Coronary artery (tissue), 2 donors: Measurements from ENCODE around the gene CD7.
"Not testable (repeated sequence)": the region's sequence is repeated elsewhere in the genome, so short reads cannot be mapped to it uniquely, and the experiment has no call there.

Experiments
- DNase-seq: peaks from one replicate; pipeline ENCODE4 v3.0.0-alpha.2; 2017; ENCODE audit warnings: low spot score
- H3K27ac ChIP-seq, 2 donors: fragments of 200-600 bp; sonication (generic); one replicate each; pipeline ENCODE4 v1.5.1; 2016 to 2019
- H3K4me3 ChIP-seq: fragments of 200-600 bp; sonication (generic); 2 replicates; pipeline ENCODE4 v1.5.1; 2016; ENCODE audit warnings: mild to moderate bottlenecking, moderate library complexity
- CTCF ChIP-seq: fragments of 200-600 bp; sonication (generic); IDR thresholded peaks from one replicate; pipeline ENCODE4 v1.5.1; 2019; ENCODE audit warnings: antibody characterized with exemption

Gene CD7

GRCh38 chr17:82317394-82318168 lies at the start of gene CD7:
Gene CD7 (minus strand): TSS chr17:82317608. CDS start chr17:82317495, 113 bp downstream.
- no peak for TF ChIP-seq CTCF
- no peak for DNase-seq
- Histone ChIP-seq H3K27ac (no peak within 1 kb of the TSS), H3K4me3 (no peak within 1 kb of the TSS)

GRCh38 chr17:82366749-82367148 lies 49.3 kb upstream of the CD7 start:
- no peak for TF ChIP-seq CTCF
- no peak for DNase-seq
- no peak overlapping the region for H3K4me3 ChIP-seq
- no peak overlapping the region for H3K27ac ChIP-seq

GRCh38 chr17:82365606-82366295 lies 48.3 kb upstream of the CD7 start:
- DNase-seq: no peak
- no peak for TF ChIP-seq CTCF
- no peak overlapping the region for H3K4me3 ChIP-seq
- no peak overlapping the region for H3K27ac ChIP-seq

GRCh38 chr17:82361885-82362633 lies 44.7 kb upstream of the CD7 start:
- no peak for DNase-seq
- H3K27ac ChIP-seq: no peak overlapping the region

GRCh38 chr17:82359451-82360074 lies 42.2 kb upstream of the CD7 start:
- H3K27ac ChIP-seq, DNase-seq, H3K4me3 ChIP-seq: not testable (repeated sequence)

More at GRCh38 chr17:82361885-82362633, 44.7 kb upstream of the CD7 start:
- H3K4me3 ChIP-seq: no peak overlapping the region
- no peak for TF ChIP-seq CTCF

GRCh38 chr17:82358465-82359350 lies 41.3 kb upstream of the CD7 start, which contains the start of gene TEX19:
Gene TEX19 (plus strand): TSS chr17:82359247. CDS start chr17:82362151, 2,904 bp downstream.
- DNase-seq: no peak
- no peak for TF ChIP-seq CTCF
- Histone ChIP-seq H3K27ac (no peak within 1 kb of the TSS), H3K4me3 (no peak within 1 kb of the TSS)
